Measurements from ENCODE around the gene B4GALT5.
"Not testable (repeated sequence)": the region's sequence is repeated elsewhere in the genome, so short reads cannot be mapped to it uniquely, and the experiment has no call there.

Gene B4GALT5

GRCh38 chr20:49628280-49628679 lies 85.4 kb downstream of the B4GALT5 start:
- not testable (repeated sequence) for DNase-seq (ENCODE audit: low read depth)

- no peak for DNase-seq (ENCODE audit: low read depth)
Observed at GRCh38 chr20:49627329-49627761, 86.3 kb downstream of the B4GALT5 start.

DNA sequence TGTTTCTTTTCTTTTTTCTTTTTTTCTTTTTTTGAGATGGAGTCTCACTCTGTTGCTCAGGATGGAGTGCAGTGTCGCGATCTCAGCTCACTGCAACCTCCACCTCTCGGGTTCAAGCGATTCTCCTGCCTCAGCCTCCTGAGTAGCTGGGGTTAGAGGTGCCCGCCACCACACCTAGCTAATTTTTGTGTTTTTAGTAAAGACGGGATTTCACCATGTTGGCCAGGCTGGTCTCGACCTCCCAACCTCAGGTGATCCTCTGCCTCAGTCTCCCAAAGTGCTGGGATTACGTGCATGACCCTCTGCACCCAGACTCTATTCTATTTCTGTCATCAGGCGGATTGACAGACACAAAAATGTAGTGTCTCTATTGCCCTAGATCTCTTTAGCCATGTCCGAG lies 88.7 kb downstream of the B4GALT5 start:
- DNase-seq (ENCODE audit: low read depth), result not testable (repeated sequence)

GRCh38 chr20:49624317-49624716 lies 89.4 kb downstream of the B4GALT5 start:
- no peak for DNase-seq (ENCODE audit: low read depth)

DNA sequence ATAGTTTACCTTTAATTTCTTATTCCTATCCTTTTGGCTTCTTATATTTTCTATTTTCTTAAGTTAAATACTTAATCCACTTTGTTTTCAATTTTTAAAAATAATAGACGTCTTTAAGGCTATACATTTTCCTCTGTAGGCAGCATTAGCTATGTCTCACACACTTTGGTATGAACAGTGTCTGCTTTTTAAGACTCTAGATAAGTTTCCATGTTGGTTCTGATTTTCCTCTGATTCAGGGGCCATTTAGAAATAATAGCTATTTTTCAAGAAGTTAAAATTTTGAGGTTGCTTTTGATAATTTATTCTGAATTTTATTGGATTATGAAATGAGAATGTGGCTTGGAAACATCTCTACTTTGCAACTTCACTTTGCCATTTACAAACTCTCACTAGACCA lies 91.4 kb downstream of the B4GALT5 start:
- no peak for DNase-seq (ENCODE audit: low read depth)

DNA sequence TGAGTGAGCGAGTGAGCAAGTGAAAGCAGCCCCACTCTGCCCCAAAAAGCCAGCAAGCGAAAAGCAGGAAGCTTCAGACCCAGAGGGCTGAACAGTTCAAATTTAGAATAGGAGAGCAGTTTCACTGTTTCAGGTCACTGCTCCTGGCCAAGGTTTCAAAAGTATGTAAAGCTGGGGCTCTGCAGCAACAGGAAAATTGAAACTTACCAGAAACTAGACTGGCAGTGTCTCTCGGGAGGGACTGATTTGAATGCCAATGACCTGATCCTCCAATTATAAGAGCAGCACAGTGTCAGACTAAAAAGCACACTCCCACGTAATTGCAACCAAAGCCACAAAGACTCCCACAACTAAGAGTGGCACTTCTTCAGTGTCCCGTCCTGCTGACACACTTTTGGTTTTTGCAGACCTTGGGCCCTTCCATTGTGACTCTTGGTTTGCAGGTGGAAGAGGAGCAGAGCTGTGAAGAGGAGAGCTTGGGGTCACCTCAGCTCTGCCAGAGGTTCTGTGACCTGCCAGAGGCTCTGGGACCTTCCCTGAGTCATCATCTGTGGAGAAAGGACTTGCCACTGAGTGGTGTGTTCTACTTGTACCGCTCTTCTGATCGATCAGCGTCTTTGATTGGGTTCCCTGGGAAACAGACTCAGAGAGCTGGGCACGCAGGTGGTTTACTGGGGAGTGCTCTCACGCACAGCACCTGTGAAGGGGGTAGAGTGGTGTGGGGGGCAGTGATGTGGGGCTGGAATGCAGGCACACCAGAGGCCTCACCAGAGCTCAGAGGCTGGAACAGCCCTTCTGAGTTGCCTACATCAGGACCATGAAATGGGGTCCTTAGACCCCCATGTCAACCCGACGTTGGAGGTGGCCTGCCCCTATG lies 93.1 kb downstream of the B4GALT5 start:
- DNase-seq (ENCODE audit: low read depth), result no peak

DNA sequence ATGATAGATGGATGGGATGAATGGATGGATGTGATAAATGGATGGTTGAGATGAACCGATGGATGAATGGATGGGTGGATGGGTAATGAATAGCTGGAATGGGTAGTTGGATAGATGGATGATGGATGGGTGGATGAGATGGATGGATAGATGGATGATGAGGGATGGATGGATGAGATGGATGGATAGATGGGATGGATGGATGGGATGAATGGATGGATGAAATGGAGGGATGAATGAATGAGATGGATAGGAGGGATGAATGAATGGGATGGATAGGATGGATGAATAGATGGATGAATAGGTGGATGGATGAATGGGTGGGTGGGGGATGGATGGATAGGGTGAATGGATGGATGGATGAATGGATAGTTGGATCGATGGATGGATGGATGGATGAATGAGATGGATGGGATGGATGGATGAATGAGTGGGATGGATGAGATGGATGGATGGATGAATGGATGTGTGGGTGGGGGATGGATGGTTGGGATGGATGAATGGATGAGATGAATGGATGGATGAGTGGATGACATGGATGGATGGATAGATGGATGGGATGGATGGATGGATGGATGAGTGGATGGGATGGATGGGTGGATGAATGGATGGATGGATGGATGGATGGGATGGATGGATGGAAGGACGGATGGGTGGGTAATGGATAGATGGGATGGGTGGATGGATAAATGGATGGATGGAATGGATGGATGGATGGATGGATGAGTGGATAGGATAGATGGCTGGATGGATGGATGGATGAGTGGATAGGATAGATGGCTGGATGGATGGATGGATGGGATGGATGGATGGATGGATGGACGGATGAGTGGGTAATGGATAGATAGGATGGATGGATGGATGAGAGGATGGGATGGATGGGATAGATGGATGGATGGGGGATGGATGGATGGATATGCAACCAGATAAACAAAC lies 94.3 kb downstream of the B4GALT5 start:
- no peak for DNase-seq (ENCODE audit: low read depth)

DNA sequence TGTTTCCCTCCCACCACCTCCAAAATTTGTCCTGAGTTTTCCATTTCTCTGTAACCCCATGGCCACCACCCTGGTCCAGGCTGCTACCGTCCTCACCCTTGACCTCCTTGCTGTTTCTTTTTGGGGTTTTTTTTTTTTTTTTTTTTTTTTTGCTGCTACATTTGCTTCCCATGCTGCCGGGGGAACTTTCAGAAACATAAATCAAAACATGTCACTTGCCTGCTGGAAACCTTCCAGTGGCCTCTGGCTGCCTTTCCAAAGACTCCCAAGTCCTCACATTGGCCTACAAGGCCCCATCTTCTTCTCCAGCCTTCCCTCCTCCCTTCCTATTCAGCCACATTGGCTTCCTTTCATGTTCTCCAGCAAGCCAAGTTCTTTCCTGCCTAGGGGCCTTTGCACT lies 95.4 kb downstream of the B4GALT5 start:
- no peak for DNase-seq (ENCODE audit: low read depth)

GRCh38 chr20:49617394-49617793 lies 96.3 kb downstream of the B4GALT5 start:
- not testable (repeated sequence) for DNase-seq (ENCODE audit: low read depth)

GRCh38 chr20:49616154-49617007 lies 97.3 kb downstream of the B4GALT5 start:
- no peak for DNase-seq (ENCODE audit: low read depth)

DNA sequence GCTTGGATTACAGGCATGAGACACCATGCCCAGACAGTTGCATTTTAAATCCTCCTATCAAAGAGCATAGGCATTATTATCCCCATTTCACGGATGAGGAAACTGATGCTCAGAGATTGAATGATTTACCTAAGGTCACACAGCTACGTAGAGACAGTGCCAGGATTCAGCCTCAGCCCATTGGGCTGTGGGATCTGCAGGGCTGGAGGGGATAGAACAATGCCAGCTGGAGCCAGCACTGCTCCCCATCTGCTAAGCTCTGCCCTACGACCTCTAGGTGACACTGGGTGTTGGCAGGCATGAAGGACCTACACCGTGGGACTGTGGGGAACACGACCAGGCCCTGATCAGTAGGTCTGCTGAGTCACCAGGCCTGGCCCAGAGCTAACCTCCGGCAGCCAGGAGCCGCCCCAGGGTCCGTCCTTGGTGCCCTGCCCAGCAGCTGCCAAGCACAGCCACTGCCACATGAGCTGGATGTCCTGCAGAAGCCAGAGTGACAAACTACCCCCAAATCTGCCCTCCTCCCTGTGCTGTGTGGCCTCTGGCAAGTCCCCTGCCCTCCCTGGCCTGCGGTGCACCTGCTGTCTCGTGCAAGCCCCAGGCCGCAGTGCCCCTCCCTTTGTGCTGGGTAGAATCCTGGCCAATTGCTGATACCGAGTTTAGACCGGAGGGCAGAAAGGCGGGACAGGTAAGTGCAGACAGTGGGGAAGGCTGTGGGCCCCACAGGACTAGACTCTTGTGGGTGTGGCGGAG lies 98.1 kb downstream of the B4GALT5 start:
- no peak for DNase-seq (ENCODE audit: low read depth)

GRCh38 chr20:49615051-49615400 lies 98.7 kb downstream of the B4GALT5 start:
- DNase-seq (ENCODE audit: low read depth), result not testable (repeated sequence)

DNA sequence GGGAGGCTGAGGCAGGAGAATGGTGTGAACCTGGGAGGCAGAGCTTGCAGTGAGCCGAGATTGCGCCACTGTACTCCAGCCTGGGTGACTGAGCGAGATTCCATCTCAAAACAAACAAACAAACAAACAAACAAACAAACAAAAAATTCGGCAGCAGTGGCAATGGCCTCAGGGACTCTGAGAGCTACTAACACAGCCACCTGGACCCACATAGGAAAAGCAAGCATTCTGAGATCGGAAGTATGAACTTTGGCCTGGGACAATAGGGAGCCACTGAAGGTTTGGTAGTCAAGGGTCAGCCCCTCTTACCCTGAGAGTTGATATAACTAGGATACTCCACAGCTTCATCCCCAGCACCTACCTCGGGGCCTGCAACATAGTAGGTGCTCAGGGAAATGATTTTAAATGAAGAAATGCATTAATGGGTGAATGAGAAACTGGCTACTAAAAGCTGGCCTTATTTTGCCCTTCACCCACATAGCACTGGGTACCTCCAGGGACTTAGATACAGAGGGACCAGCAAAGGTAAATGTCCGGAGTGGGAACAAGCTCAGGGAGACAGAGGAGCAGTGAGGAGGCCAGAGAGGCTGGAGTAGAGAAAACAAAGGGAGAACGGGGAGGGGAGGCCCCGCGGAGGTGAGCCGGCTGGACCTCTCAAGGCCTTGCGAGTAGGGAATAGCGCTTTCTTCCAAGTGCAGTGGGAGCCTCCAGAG lies 99.2 kb downstream of the B4GALT5 start:
- DNase-seq (ENCODE audit: low read depth), result no peak

GRCh38 chr20:49612127-49612738 lies 101.4 kb downstream of the B4GALT5 start:
- no peak for DNase-seq (ENCODE audit: low read depth)

DNA sequence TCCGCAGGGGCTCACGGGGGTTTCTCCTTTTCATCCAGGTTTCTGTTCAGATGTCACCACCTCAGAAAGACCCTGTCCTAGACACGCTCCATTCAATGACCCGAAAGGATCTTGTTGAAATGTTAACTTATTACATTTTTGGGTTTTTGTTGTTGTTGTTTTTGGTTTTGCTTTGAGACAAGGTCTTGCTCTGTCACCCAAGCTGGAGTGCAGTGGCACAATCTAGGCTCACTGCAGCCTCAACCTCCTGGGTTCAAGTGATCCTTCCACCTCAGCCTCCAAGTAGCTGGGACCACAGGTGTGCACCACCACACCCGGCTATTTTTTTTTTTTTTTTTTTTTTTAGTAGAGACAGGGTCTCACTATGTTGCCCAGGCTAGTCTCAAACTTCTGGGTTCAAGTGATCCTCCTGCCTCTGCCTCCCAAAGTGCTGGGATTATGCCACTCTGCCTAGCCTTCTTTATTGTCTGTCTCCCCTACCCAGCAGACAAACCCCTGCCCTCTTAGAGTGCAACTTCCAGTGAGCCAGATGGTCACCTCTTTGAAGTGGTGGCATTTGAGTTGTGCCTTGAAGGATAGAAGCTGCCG lies 102.0 kb downstream of the B4GALT5 start:
- not testable (repeated sequence) for DNase-seq (ENCODE audit: low read depth)

GRCh38 chr20:49610691-49611538 lies 102.8 kb downstream of the B4GALT5 start:
- DNase-seq (ENCODE audit: low read depth), result peak; percentile 73

DNA sequence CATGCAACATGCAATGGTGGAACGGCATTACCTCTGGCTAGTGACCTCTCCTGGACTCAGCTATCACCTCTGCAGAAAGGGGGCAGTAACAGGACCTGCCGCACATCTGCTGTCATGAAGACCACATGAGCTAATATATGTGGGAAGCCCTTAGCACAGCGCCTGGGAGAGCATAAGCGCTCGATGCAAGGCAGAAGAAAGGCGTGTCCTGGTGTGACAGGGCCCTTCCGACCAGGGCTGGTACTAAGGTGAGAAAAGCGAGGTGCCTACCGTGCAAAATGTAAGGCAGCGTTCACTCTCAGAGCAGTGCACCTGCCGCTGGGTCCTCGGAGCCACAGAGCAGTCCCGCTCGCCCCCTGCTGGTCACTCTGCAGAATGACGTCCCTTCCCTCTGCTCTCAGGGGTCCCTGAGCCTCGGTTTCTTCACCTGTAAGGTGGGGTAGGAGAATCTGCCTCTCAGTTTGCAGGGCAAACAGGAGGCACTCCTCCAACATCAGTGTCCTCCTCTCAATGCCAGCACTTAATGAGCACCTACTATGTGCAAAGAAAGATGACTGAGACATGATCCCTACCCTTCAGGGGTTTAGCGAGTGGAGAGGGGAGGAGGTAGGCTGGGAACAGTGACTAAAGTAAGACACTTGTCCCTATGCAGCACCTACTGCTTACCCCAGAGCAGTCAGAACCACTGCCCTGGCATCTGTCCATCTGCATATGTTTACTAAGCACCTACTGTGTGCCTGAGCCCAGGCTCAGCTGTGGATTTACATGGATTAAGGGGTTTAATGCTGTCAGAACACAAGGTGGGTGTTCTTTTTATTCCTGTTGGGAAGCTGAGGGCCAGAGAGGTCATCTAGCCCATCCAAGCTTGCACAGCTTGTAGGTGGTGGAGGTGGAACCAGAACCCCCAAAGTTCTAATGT lies 104.7 kb downstream of the B4GALT5 start:
- DNase-seq (ENCODE audit: low read depth), result peak; percentile 72

- DNase-seq (ENCODE audit: low read depth), result no peak
Observed at GRCh38 chr20:49607568-49607967, 106.1 kb downstream of the B4GALT5 start.
